Measurements from ENCODE around the gene AVPR2.

The AVPR2 gene

GRCh38 chrX:153874085-153874365, 30.4 kb upstream of the AVPR2 start:
- Histone ChIP-seq H3K9me3 (ENCODE audit: control insufficient read depth, insufficient read depth, low read depth, low read length) (no peaks in the 10 kb centered on the region), H3K36me3 (ENCODE audit: control insufficient read depth in 2 of 2, insufficient read depth in 1 of 2, low read length in 2 of 2) (no peaks in the 10 kb centered on the region), H3K4me1 (ENCODE audit: control insufficient read depth, insufficient read depth, low read length) (no peaks in the 10 kb centered on the region), H3K4me3 (ENCODE audit: low read depth, low read length) (no peak overlapping the region), H3K27ac (ENCODE audit: extremely low read depth, low read depth, low read length) (no peak overlapping the region)
- ChIA-PET CTCF (interaction anchor here (1.6 kb wide), 1 partner anchor 49 kb away, joined by 8 read pairs; no protein-coding TSS in a partner anchor), POLR2A (interaction anchor here (0.7 kb wide), 1 partner anchor 12 kb away, joined by 3 read pairs; the partner anchor contains the start of gene L1CAM)
- TF ChIP-seq ZNF510 (tag by site-specific recombination; IDR thresholded peaks at IDR 0.05; ENCODE audit: insufficient replicate concordance) (no peak), ZNF266 (tag by site-specific recombination; IDR thresholded peaks at IDR 0.05; ENCODE audit: low read depth) (no peak), ZNF658 (tag by site-specific recombination; IDR thresholded peaks at IDR 0.05) (no peak), ZNF561 (tag by site-specific recombination; IDR thresholded peaks at IDR 0.05; ENCODE audit: borderline replicate concordance) (no peak), ZNF175 (tag by site-specific recombination; IDR thresholded peaks at IDR 0.05) (no peak), ZNF747 (tag by site-specific recombination; IDR thresholded peaks at IDR 0.05) (no peak), ZNF654 (tag by site-specific recombination; IDR thresholded peaks at IDR 0.05; ENCODE audit: low read depth) (no peak), ZNF626 (tag by site-specific recombination; IDR thresholded peaks at IDR 0.05) (no peak), PRDM2 (tag by site-specific recombination; IDR thresholded peaks at IDR 0.05; ENCODE audit: borderline replicate concordance) (no peak), ZNF121 (tag by site-specific recombination; IDR thresholded peaks at IDR 0.05) (no peak)

GRCh38 chrX:153874366-153875125, 29.9 kb upstream of the AVPR2 start:
- H3K9me3 ChIP-seq (ENCODE audit: control insufficient read depth, insufficient read depth, low read depth, low read length) = no peaks in the 10 kb centered on the region
- H3K4me1 ChIP-seq (ENCODE audit: control insufficient read depth, insufficient read depth, low read length) = no peaks in the 10 kb centered on the region
- H3K4me3 ChIP-seq (ENCODE audit: low read depth, low read length) = no peak overlapping the region
- H3K36me3 ChIP-seq (ENCODE audit: control insufficient read depth in 2 of 2, insufficient read depth in 1 of 2, low read length in 2 of 2) = no peaks in the 10 kb centered on the region
- TF ChIP-seq ZNF624 (tag by site-specific recombination; IDR thresholded peaks at IDR 0.05) (no peak), ZNF302 (tag by site-specific recombination; IDR thresholded peaks at IDR 0.05; ENCODE audit: low read depth) (no peak), HOXD13 (CRISPR knock-in tag; IDR thresholded peaks at IDR 0.05; ENCODE audit: borderline replicate concordance) (no peak), SP3 (tag by site-specific recombination; IDR thresholded peaks at IDR 0.05) (no peak), ZNF561 (tag by site-specific recombination; IDR thresholded peaks at IDR 0.05; ENCODE audit: borderline replicate concordance) (no peak), YY2 (tag by site-specific recombination; IDR thresholded peaks at IDR 0.05) (no peak), ZNF221 (tag by site-specific recombination; IDR thresholded peaks at IDR 0.05; ENCODE audit: borderline replicate concordance) (no peak), TCF7L2 (IDR thresholded peaks at IDR 0.05; ENCODE audit: borderline replicate concordance, low read depth, low read length) (no peak), ZNF16 (tag by site-specific recombination; IDR thresholded peaks at IDR 0.05; ENCODE audit: low read depth) (no peak), ZNF473 (tag by site-specific recombination; IDR thresholded peaks at IDR 0.05) (no peak), ZBTB48 (tag by site-specific recombination; IDR thresholded peaks at IDR 0.05) (no peak), ZNF146 (tag by site-specific recombination; IDR thresholded peaks at IDR 0.05) (no peak), PBX3 (CRISPR knock-in tag; IDR thresholded peaks at IDR 0.05) (no peak), ZNF202 (tag by site-specific recombination; IDR thresholded peaks at IDR 0.05; ENCODE audit: borderline replicate concordance) (no peak)
- ChIA-PET CTCF (interaction anchor here (1.6 kb wide), 1 partner anchor 49 kb away, joined by 8 read pairs; no protein-coding TSS in a partner anchor), POLR2A (no interaction called here)
- no peak overlapping the region for H3K27ac ChIP-seq (ENCODE audit: extremely low read depth, low read depth, low read length)
